UCSD-AML1 (cell line): ENCODE results near the gene TOB1.

Experiments used
- DNase-seq: peaks from one replicate; lab custom pipeline; 2025; ENCODE audit not compliant: unreplicated experiment; lab: John Stamatoyannopoulos, UW

Gene TOB1

GRCh38 chr17:50848711-50849110 lies 17.4 kb downstream of the TOB1 start:
- DNase-seq, result no peak

GRCh38 chr17:50848039-50848438 lies 18.1 kb downstream of the TOB1 start:
- DNase-seq, result no peak

GRCh38 chr17:50847566-50847965 lies 18.6 kb downstream of the TOB1 start:
- no peak for DNase-seq

- DNase-seq, result no peak
Measured at GRCh38 chr17:50845240-50846147, 20.7 kb downstream of the TOB1 start.

GRCh38 chr17:50844117-50844700 lies 21.9 kb downstream of the TOB1 start:
- no peak for DNase-seq

- no peak for DNase-seq
Measured at GRCh38 chr17:50843150-50843905, 22.8 kb downstream of the TOB1 start.

- DNase-seq, result no peak
Measured at GRCh38 chr17:50842506-50843149, 23.5 kb downstream of the TOB1 start.

GRCh38 chr17:50841949-50842354 lies 24.2 kb downstream of the TOB1 start:
- DNase-seq, result peak; percentile 74

- DNase-seq, result no peak
Measured at GRCh38 chr17:50841277-50841948, 24.7 kb downstream of the TOB1 start.

- DNase-seq, result no peak
Measured at GRCh38 chr17:50840311-50840851, 25.8 kb downstream of the TOB1 start.

GRCh38 chr17:50839591-50840310 lies 26.4 kb downstream of the TOB1 start:
- no peak for DNase-seq

- DNase-seq, result no peak
Measured at GRCh38 chr17:50837980-50838954, 27.9 kb downstream of the TOB1 start.

- no peak for DNase-seq
Measured at GRCh38 chr17:50837286-50837979, 28.7 kb downstream of the TOB1 start.

GRCh38 chr17:50836826-50837225 lies 29.3 kb downstream of the TOB1 start:
- DNase-seq, result no peak

- DNase-seq, result no peak
Measured at GRCh38 chr17:50835301-50836234, 30.6 kb downstream of the TOB1 start, which contains the start of gene WFIKKN2. Gene WFIKKN2 (plus strand): TSS chr17:50835586. CDS start chr17:50835938, 352 bp downstream.

GRCh38 chr17:50834429-50835300 lies 31.5 kb downstream of the TOB1 start:
- DNase-seq, result no peak
